Measurements from ENCODE around the gene NUDT14.

DNA sequence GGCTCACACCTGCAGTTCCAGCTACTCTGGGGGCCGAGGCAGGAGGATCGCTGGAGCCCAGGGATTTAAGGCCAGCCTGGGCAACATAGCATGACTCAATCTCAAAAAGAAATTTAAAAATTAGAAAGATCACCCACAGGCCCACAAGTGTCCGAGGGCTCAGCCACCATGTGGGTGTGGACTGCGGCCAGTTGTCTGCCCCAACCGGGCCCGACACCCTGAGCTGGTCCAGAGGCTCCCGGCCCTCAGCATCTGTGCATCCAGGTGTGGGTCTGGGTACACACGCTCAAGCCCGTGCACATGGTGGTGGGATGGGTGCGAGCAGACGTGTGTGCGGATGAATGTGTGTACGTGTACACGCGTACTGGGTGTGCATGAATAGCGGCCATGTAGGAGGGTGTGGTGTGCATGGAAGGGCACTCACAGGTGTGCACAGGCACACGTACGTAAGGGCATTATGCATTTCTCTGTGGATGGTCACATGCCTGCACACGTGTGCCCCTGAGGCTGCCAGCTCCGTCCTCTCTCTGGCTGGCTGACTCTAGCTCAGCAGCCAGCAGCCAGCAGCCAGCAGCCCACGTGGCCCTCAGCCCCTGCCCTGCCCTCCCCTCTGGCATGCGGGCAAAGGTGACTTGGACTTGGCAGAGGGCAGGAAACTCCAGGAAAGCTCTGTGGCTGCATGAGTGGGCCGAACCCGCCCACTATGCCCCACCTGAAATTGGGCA lies 23.3 kb upstream of the NUDT14 start:
- no peak for TF ChIP-seq CTCF (IDR thresholded peaks at IDR 0.05)
- no peak for TF ChIP-seq POLR2AphosphoS5 (IDR thresholded peaks at IDR 0.05; ENCODE audit: low read depth, low read length)
- no peak for TF ChIP-seq TCF7L2 (IDR thresholded peaks at IDR 0.05; ENCODE audit: low read depth, low read length)
- TF ChIP-seq SIN3A (IDR thresholded peaks at IDR 0.05; ENCODE audit: borderline replicate concordance, insufficient read depth, low read depth, low read length) = no peak
- TF ChIP-seq REST (IDR thresholded peaks at IDR 0.05; ENCODE audit: insufficient read depth in 1 of 2, low read depth in 2 of 2, low read length in 1 of 2) = no peak
